NCI-H510A treated with DMSO at 0.1 percent for 48 hours (cell line): ENCODE data around the gene FRAS1.
"Not testable (repeated sequence)": the region's sequence is repeated elsewhere in the genome, so short reads cannot be mapped to it uniquely, and the experiment has no call there.

Source experiments
- DNase-seq: peaks from one replicate; lab custom pipeline; 2025; lab: John Stamatoyannopoulos, UW

The FRAS1 gene

DNA sequence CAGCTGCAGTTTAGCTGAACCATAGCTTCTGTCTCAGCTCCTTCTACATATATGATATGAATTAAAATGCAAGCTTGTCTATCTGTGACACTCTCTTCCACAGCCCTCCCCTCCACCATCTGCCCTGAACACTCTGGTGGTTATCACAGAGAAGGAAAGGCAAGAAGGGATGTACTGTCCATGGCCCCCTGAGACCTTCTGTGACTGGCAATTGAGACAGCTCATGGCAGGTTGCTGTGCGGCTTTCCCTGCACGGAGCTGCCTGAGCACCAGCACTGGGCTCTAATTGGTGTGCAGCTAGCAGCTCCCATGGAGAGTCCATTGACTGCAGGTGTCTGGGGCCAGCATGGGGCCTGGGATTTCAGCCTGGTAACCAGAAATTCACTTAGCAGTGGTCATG lies 384.6 kb downstream of the FRAS1 start:
- DNase-seq = no peak

DNA sequence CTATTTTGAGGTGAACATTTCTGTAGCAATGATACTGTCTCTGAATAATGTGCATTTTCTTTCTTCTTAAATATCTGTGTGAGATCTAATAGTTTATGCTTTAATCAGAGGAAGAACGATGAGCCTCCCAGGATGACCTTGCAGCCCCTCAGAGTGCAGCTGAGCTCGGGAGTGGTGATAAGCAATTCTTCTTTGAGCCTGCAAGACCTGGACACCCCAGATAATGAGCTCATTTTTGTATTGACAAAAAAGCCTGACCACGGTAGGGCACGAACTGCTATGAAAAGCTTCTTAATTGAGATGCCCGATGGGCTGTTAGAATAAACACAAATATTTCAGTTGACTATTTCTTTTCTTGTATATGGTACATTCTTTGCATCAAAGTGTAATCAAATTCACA lies 389.5 kb downstream of the FRAS1 start:
- no peak for DNase-seq

DNA sequence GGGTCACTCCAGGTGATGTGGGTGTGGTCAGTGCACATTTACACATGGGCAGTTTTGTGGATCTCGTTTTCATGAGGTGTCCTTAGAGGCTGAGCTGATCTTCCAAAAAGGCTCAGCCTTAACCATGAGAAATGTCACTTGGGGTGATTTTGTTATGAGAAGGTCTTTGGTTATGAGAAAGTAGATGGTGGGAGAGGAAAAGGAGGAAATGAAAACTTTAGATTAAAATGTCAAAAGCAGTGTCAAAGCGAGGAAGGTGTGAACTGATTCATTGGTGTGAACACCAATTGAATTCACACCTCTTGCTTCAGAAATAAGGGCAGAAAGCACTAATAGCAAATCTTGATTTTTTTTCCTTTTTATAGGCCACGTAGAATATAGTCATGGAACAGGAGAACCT lies 394.3 kb downstream of the FRAS1 start:
- DNase-seq = no peak

DNA sequence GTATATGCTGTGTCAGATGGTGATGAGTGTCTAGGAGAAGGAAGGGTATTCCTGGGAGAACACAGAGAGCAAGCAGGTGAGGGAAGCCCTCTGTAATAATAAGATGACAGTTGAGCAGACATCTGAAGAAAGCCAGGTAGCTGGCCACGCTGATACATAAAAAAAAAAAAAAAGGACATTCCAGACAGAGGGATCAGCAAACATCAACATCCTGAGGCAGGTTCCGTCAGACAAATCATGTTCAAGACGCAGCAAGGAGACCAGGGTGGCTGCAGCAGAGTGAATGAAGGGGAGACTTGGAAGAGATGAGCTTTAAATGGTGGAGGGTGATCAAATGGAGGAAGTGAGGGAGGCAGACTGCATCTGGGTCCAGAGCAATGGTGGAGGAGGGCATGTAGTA lies 396.9 kb downstream of the FRAS1 start:
- DNase-seq = no peak

DNA sequence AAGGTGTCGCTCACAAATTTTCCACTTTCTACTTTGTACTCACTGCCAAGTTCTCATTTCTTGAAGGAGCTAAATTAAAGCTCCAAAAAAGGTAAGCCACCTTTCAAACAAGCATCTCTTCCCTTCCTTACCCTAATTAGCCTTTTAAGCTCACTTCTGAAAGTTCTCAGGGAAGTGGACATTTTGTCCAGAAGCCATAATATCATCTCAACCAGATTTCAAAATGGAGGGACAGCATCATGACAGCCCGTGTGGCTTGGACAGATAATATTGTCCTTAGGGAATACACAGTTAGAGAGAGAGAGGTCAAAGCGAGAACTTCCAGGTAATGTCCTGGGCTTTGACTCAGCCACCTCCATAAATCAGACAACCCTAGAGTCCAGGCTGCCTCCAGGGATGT lies 400.6 kb downstream of the FRAS1 start:
- DNase-seq = no peak

DNA sequence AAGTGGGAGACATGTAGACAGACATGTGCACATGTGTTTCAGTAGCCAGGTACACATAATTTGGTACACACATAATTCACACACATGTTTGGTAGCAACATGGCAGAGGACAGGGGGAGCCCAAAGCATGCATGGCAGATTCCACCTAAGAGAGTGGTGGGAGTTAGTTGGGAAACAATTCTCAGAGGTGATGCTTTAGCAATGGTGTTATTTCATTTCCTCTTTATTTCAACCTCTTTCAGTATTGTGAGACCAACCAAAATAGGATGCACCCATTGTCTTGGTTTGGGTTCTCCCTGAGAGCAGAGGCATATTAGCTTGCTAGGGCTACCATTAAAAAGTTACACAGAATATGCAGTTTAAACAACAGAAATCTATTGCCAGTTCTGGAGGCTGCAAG lies 402.2 kb downstream of the FRAS1 start:
- no peak for DNase-seq

DNA sequence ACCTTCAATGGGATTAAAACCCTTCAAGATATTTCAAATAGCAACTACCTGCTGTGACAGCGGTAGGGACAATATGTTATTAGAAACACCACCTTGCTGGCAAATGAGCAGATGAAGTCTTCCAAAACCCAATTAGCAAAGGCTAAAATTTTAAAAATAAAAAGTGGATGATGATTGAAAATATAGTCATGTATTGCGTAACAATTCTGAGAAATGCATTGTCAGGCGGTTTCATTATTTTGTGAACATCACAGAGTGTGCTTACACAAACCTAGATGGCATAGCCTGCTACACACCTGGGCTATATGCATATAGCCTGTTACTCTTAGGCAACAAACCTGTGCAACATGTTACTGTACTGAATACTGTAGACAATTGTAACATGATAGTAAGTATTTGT lies 403.2 kb downstream of the FRAS1 start:
- DNase-seq = no peak

DNA sequence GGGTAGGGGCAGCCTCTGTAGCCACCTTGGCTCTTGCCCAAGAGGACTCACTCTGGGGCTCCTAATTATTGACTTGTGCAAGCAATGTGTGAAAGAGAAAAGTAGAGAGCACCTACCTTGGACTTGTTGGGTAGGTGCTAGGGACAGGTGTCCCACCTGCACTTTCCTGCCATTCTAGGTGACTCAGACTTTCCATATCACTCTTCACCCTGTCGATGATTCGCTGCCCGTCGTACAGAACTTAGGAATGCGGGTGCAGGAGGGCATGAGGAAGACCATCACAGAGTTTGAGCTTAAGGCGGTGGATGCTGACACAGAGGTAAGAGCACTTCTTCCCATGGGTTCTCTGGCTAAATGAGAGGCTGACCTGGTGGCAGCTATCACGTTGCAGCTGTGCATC lies 407.1 kb downstream of the FRAS1 start:
- DNase-seq = no peak

DNA sequence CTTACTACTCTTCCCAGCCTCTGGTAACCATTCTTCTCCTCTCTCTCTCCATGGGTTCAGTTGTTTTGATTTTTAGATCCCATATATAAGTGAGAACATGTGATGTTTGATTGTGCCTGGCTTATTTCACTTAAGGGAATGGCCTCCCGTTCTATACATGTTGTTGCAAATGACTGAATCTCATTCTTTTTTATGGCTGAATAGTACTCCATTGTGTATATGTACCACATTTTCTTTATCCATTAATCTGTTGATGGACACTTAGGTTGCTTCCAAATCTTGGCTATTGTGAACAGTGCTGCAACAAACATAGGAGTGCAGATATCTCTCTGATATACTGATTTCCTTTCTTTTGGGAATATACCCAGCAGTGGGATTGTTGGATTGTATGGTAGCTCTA lies 410.1 kb downstream of the FRAS1 start:
- DNase-seq = not testable (repeated sequence)

DNA sequence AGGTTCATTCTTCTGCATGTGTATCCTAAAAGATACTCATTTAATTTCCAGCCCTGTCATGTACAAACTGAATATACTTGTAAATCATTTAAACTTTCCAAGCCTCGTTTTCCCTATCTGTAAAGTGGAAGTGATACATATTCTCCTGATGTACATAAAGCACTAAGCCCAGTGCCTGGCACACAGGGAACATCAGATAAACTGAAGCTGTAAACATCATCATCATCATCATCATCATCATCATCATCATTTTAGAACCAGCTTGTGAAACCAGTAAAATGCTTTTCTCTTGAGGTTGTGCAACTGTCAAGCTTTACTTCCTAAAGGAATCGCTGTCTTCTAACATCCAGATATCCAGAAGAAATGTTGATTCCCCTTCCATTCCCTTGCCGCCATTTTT lies 411.1 kb downstream of the FRAS1 start:
- DNase-seq = no peak

DNA sequence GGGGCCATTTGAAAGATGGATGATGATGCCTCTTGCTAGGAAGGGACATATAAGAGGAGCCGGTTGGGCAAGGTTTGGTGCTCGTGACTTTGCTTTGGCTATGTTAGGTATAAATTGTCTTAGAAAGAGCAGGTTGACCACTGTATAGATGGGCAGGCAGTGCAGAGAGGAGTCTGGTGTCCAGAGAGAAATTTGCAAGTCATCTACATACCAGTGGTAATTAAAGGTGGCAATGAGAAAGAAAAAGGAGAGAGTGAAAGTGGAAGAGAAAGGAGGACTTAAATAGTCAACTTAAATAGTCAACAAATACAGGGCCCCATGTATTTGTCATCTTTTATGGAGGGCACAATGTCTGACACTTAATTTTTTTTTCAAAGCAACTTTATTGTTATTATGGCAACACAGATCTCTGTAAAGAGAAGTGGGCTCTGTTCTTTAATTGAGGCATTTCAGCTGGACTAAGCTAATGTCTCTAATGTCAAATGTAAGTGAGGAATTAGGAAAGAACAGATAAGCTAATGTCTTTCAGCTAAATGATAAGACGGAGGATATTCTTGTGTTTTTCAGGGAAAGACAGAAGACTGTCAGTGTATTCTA lies 419.1 kb downstream of the FRAS1 start:
- DNase-seq = no peak

DNA sequence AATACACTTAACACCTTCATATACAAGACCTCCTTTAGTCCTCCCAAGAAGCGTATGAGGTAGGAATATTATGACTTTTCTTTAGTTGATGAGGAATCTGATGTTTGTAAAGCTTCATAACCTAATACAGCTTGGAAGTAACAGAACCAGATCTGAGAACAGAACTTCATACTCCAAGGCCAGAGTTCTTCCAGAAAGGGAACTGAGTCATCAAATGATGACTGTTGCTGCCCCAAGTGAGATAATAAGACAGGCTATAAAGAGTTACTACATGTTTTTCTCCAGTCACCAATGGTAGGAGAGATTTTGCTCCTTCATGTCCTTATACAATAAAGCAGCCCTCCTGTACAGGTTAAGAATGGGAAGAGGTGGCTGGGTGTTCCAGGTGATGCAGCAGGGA lies 420.2 kb downstream of the FRAS1 start:
- DNase-seq = no peak

DNA sequence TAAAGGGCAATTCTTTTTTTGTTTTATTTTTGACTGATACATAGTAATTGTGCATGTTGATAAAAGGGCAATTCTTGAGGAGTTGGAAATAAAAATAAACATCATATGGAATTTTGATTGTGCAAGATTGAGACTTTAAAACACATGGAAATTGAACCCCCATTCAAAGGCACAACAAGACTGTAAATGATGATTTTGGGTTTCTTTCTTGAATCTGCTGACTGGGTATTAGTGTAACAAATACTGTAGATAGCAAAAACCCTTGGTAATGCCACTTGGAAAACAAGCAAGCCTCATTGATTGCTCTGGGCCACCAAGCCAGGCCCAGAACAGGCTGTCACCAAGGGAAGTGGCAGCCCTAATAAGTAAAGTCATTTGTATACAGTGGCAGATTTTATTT lies 421.4 kb downstream of the FRAS1 start:
- no peak for DNase-seq

DNA sequence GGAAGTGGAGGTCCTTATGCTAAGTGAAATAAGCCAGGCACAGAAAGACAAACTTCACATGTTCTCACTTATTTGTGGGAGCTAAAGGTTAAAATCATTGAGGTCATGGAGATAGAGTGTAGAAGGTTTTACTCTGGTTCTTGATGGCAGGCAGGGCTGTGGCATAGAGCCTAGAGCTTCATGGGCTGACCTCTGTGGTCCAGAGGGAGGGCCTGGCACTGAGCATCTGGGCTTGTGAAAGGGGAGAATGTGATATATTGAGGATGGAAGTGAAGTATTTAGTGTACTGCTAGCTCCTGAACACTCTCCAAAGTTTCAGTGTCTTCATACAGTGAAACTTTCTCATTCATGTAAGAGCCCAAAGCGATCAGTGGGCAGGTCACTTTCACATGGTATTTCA lies 423.2 kb downstream of the FRAS1 start:
- DNase-seq = no peak

DNA sequence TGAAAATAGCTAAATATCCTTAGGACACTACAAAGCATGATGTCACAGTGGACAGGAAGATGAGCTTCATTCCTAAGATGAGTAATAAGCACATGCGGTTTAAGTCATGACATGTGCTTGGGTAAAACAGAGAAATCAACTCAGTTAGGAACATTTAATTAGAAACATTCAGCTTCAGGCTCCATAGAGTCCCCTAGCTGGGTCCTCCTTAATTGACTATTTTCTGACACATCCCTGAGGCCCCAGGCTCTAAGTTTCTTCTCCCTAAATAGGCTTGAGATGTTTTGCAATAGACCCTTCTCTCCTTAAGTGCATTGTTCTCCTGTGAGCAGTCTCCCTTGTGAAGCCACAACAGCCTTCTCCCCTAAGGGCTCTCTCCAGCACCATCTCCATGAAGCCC lies 424.1 kb downstream of the FRAS1 start:
- DNase-seq = no peak

DNA sequence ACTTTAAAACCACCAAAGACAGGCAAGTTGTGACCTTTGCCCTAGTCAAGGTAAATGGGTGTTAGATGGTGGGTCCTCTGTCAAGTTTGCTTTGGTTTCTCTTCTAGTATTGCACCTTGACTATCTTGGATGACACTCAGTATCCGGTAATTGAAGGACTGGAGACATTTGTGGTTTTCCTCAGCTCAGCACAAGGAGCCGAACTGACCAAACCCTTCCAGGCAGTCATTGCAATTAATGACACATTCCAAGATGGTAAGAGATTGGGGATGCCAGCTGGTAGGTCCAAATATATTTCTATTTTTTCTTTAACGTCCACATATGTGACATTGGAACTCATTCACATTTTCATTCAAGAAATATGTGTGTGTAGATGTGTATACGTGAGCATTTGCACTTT lies 425.2 kb downstream of the FRAS1 start:
- no peak for DNase-seq

DNA sequence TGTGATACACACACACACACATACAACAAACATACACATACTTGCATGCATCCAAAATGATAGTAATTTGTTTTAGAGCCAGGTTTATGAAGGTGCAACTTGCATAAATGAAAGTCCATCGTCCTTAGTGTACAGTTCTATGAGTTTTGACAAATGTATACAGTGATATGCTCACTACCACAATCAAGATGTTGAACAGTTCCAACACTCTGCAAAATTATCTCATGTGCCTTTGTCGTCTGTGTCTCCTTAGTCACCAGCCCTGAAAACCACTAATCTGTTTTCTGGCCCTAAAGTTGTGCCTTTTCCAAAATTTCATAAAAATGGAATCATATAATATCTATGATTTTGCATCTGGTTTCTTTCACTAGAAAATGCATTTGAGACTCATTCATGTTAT lies 426.7 kb downstream of the FRAS1 start:
- no peak for DNase-seq

DNA sequence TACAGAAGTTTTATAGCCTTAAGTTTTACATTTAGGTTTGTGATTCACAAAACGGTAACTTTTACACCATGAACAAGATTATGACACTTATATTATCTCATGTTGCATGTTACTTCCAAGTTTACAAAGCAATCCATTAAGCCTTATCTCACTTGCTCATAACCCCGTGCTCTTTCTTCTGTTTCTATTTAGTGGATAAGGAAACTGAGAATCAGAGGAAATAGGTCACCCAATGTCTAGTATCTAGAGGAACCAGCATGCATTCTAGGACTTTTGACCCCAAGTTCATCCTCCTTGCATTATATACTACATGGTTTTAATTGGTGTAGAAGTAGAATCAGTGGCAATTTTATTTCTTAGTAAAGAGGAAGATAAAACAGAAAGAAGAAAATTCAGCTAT lies 427.5 kb downstream of the FRAS1 start:
- DNase-seq = no peak

DNA sequence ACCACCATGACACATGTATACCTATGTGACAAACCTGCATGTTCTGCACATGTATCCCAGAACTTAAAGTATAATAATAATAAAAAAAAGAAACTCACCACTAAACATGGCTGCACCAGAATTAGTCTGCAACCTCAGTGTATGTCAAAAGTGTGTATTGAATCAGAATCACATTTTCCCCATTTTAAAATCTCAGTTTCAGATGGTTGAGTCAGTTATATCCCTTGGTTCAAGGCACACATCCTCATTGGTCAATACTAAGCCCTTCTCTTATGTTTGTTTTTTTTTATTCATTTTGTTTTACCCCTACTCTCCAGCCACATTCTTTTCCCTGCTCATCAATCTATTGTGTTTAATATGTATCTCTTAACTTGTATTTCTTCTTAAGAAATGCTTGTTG lies 436.6 kb downstream of the FRAS1 start:
- no peak for DNase-seq

DNA sequence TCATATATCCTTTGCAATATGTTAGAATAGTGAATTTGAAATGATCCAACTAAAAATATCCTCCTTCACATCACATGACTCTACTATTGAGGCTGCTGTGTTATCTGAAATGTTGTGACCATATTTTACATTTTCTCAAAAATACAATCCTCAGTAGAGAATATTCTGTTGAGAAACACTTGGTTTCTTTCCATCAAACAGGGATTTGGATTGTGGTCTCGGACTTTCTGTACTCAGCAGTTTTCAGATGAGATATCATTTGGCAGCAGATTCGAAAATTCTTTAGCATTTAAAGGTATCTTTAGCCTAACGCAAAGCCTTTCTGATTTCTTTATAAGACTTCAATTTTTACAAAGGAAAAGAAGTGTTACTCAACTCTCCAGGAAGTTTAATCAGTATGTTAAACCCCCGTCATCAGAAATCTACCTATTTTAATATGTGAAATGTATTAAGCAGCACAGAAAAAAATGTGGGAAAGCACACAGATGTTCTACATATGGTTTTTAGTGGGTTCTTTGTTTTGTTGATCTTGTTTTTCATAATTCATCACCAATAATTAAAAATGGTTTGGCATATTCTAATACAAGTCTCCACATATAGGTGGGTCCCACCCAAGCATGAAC lies 439.0 kb downstream of the FRAS1 start:
- no peak for DNase-seq

DNA sequence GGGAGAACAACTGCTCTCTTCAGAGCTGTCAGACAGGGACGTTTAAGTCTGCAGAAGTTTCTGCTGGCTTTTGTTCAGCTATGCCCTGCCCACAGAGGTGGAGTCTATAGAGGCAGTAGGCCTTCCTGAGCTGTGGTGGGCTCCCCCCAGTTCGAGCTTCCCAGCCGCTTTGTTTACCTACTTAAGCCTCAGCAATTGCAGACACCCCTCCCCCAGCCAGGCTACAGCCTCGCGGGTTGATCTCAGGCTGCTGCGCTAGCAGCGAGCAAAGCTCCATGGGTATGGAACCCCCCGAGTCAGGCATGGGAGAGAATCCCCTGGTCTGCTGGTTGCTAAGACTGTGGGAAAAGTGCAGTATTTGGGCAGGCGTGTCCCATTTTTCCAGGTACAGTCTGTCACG lies 449.1 kb downstream of the FRAS1 start:
- DNase-seq = not testable (repeated sequence)

DNA sequence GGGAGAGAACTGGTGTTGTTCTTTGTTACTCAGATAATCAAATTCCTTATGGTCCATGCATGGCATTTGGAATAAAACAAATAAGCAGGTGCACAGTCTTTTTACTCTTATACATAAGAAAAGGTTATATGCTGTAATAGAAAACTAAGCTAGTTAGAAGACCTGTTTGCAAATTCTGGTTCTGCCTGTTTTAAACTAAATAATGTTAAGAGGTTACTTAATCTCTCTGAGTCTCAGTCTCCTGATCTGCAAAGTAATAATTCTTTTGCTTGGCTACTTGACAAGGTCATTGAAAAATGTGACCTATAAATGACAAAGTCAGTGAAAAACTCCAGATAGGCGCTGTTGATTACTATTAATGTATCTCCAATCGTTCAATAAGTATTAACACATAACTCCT lies 451.9 kb downstream of the FRAS1 start:
- DNase-seq = no peak

DNA sequence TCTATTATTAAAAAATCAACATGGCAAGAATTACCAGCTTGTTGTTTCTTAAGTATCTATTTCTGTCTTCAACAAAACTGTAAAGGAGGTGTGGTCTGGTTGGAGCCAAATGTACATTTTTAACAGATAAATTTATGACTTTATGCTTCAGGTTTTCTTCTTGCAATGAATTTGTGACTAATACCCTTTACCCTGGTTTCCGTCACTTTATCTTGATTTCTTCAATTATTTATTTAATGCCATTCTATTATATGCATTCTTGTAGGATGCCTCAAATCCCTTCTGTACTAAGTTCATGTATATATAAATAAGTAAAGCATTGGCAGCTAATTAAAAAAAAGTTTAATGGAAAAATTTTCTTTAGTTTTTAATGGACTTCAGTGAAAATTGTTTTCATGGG lies 453.0 kb downstream of the FRAS1 start:
- no peak for DNase-seq

DNA sequence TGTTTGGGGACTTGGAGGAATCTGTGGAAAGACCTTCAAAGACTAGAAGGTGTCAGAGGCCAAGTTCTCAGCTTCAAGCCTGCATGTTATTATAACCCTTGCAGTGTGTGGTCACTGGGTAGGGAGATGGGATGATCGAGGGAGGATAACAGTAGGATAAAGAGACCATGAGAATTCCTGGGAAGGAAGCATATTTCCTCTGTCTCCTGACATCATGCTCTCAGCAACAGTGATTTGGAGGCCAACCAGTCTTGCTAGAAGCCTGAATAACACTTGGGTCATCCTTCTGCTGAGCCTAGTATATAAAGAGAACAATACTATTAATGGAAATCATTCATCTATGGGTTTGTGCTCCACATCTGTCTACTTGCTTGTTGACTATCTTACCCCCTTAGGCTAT lies 453.6 kb downstream of the FRAS1 start:
- DNase-seq = no peak
